B cell (primary cell): Measurements from ENCODE around the gene C1R.

Experiments used
- CTCF ChIP-seq: fragments of 200-600 bp; IDR thresholded peaks from one replicate; pipeline ENCODE4 v1.8.0; 2022; ENCODE audit warnings: antibody characterized with exemption, mild to moderate bottlenecking
- EZH2 ChIP-seq: IDR thresholded peaks from 2 replicates; pipeline ENCODE4 v1.6.1; 2012; ENCODE audit warnings: borderline replicate concordance, low read depth, mild to moderate bottlenecking, moderate library complexity, low read length; ENCODE audit not compliant: insufficient read depth, poor library complexity, severe bottlenecking

DNA sequence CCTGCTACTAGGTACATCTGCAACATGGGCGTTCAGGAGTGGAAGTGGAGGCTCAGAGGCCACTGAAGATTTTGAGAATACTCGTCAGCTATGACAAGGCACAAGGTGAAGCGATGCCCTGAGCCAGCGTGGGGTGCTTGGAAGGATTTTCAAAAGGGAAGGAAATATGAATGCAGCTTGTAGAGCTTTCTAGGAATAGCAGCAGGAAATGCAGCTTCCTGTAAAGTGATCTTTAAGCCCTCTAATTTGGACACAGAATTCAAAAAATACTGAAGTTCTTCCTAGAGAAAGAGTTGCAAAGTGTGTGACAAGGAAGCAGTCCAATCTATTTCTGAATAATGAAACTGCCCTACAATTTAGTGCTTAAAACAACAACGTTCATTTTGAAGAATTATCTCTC lies 44.9 kb downstream of the C1R start:
- TF ChIP-seq CTCF: no peak
- no peak for TF ChIP-seq EZH2
